ENCODE results near the gene MYO18A.
"Not testable (repeated sequence)": the region's sequence is repeated elsewhere in the genome, so short reads cannot be mapped to it uniquely, and the experiment has no call there.

Gene MYO18A

GRCh38 chr17:29180034-29180787 lies at the start of gene MYO18A:
MYO18A (minus strand) TSS chr17:29180398; CDS start chr17:29166940, 13,458 bp downstream.
- peak; percentile 49 for TF ChIP-seq CTCF (IDR thresholded peaks at IDR 0.05; ENCODE audit: low read depth, low read length)
- peak within 1 kb of the TSS; percentile 60 to 65 for H3K4me3 ChIP-seq (replicated peaks in 1 of 2; ENCODE audit: low read depth in 2 of 2, low read length in 2 of 2)
- DNase-seq (ENCODE audit: low read depth in 2 of 2): peak; percentile 65 to 79

GRCh38 chr17:29225396-29225795 lies 45.2 kb upstream of the MYO18A start:
- no peak for TF ChIP-seq CTCF (IDR thresholded peaks at IDR 0.05; ENCODE audit: low read depth, low read length)
- no peak overlapping the region for H3K4me3 ChIP-seq (replicated peaks in 1 of 2; ENCODE audit: low read depth in 2 of 2, low read length in 2 of 2)

GRCh38 chr17:29221338-29221737 lies 41.1 kb upstream of the MYO18A start:
- H3K4me3 ChIP-seq (replicated peaks in 1 of 2; ENCODE audit: low read depth in 2 of 2, low read length in 2 of 2); DNase-seq (ENCODE audit: low read depth in 2 of 2): not testable (repeated sequence)

More at GRCh38 chr17:29225396-29225795, 45.2 kb upstream of the MYO18A start:
- DNase-seq (ENCODE audit: low read depth in 2 of 2): no peak

GRCh38 chr17:29219378-29220047 lies 39.3 kb upstream of the MYO18A start:
- peak; percentile 92 for TF ChIP-seq CTCF (IDR thresholded peaks at IDR 0.05; ENCODE audit: low read depth, low read length)
- no peak overlapping the region for H3K4me3 ChIP-seq (replicated peaks in 1 of 2; ENCODE audit: low read depth in 2 of 2, low read length in 2 of 2)
- DNase-seq (ENCODE audit: low read depth in 2 of 2): peak; percentile 85 to 90

GRCh38 chr17:29216856-29217255 lies 36.7 kb upstream of the MYO18A start:
- DNase-seq (ENCODE audit: low read depth in 2 of 2): no peak
- TF ChIP-seq CTCF (IDR thresholded peaks at IDR 0.05; ENCODE audit: low read depth, low read length): no peak
- no peak overlapping the region for H3K4me3 ChIP-seq (replicated peaks in 1 of 2; ENCODE audit: low read depth in 2 of 2, low read length in 2 of 2)

- TF ChIP-seq CTCF (IDR thresholded peaks at IDR 0.05; ENCODE audit: low read depth, low read length): no peak
- DNase-seq (ENCODE audit: low read depth in 2 of 2): no peak
- H3K4me3 ChIP-seq (replicated peaks in 1 of 2; ENCODE audit: low read depth in 2 of 2, low read length in 2 of 2): no peak overlapping the region
Observed at GRCh38 chr17:29216181-29216580, 36.0 kb upstream of the MYO18A start.

- TF ChIP-seq CTCF (IDR thresholded peaks at IDR 0.05; ENCODE audit: low read depth, low read length): no peak
- no peak overlapping the region for H3K4me3 ChIP-seq (replicated peaks in 1 of 2; ENCODE audit: low read depth in 2 of 2, low read length in 2 of 2)
- DNase-seq (ENCODE audit: low read depth in 2 of 2): peak; percentile 73 to 77
Observed at GRCh38 chr17:29215717-29216116, 35.5 kb upstream of the MYO18A start.

Data from cardiac fibroblast (primary cell).